CMK (cell line): ENCODE measurements around the gene FBXO34.
"Not testable (repeated sequence)": the region's sequence is repeated elsewhere in the genome, so short reads cannot be mapped to it uniquely, and the experiment has no call there.

Experiments
- DNase-seq: peaks from one replicate; pipeline ENCODE4 v3.0.0-alpha.2; 2010; ENCODE audit warnings: low read depth

The FBXO34 gene

DNA sequence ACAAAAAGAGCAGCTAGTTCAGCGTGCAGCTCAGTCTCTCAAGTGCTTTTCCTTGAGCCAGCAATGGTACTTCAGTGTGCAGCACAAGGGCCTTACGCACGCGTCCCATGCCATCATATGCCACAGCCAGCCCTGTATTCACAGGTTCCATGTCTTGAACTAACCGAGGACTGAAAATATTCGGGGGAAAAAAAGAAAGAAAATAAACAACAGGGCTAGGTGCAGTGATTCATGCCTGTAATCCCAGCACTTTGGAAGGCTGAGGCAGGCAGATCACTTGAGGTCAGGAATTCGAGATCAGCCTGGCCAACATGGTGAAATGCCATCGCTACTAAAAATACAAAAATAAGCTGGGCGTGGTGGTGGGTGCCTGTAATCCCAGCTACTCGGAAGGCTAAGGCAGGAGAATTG lies 111.8 kb downstream of the FBXO34 start:
- DNase-seq = not testable (repeated sequence)

DNA sequence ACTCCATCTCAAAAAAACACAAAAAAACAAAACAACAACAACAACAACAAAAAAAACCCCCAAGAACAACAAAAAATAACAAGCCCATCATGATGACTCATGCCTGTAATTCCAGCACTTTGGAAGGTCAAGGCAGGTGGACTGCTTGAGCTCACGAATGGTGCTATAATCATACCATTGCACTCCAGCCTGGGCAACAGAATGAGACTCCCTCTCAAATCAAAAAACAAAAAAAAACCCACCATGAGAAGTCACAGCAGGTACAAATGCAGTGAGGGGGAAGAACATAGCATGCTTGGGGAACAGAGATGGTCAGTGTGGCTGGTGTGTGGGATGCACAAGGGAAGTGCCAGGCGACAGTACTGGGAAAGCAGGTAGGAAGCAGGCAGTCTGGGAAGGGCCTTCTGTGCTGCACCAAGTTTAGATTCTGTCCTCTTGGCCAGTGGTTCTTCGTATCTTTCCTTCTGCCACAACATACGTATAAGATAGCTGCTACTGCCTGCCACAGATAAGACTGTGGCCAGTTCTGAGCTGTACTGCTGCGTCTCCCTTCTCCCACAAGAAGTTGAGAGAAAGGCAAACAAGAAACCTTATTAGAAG lies 112.4 kb downstream of the FBXO34 start:
- DNase-seq = peak; percentile 88

DNA sequence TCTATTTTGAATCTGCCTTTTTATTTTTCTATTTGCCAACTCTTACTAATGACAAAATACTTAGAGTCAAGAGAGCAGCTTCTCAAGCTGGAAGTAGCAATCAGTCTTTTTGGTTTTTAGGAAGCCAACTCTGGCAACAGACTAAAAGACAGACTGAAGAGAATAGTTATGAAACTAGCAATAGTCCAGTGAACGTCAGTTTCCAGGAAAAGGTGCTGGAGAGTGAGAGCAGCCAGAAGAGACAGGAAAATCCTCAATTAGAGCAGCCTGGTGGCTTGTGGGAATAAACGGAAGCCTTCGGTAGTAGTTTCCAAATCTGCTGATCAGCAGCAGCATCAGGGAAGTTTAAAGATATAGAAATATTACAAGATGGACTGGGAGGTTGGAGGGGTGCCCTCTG lies 113.3 kb downstream of the FBXO34 start:
- DNase-seq = peak; percentile 22

- no peak for DNase-seq
These were observed 115.0 kb downstream of the FBXO34 start for GRCh38 chr14:55386037-55386808.

DNA sequence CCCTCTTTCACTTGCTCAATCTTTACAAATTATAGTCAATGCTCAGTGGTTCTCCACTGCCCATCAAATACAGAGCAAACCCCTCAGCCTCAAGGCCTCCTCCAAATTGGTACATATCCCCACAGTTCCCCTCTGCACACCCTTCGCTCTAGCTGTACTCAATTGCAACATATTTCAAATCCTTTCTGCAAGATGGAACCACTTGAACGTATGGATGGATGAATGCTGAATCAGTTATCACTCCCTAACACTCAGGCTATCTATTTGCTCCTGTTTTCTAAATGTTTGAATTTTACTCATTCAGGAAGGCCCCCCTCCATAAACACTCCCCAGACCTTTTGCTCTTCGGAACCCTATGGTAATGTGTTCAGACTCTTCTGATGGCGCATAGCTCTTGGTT lies 115.9 kb downstream of the FBXO34 start:
- DNase-seq = no peak

- DNase-seq = no peak
These were observed 116.9 kb downstream of the FBXO34 start for GRCh38 chr14:55388160-55388559.

DNA sequence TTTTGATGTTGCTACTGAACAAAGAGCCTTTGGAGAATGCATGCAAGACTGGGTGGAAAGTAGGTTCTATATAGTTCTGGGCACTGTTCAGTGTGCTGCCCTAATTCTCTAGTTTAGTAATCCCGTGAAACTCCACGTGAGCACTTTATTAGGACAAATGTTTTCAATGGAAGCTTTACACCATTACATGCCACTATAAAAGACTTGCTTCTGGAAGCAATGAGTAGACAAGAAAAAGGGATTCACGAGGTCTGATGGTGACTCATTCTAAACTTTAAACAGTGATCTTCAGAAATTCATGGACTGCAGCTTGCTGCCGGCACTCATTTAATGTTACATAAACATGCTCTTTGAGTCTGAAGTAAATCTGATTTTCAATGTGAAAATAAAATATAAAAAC lies 118.1 kb downstream of the FBXO34 start:
- DNase-seq = no peak

GRCh38 chr14:55398679-55399078 lies 127.5 kb downstream of the FBXO34 start:
- DNase-seq = no peak

GRCh38 chr14:55399183-55399582 lies 128.0 kb downstream of the FBXO34 start:
- no peak for DNase-seq

DNA sequence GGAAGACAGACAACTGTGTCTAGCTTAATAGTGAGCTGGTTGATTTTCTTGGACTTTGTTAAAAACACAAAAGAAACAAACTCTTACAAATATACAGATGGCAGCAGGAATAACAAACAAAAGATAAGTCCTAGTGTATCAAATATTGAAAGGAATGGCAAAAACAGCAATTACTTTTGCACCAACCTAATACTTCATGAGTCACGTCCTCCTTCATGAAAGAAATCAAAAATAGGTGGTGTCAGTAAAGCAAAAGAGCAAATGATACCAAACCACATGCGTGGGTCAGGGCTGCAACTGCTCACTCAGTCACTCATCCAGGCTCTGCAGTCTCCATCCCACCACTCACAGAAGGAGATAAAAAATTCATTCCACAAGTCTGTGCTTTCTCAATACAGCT lies 128.6 kb downstream of the FBXO34 start:
- DNase-seq = no peak

- DNase-seq = no peak
These were observed 130.5 kb downstream of the FBXO34 start for GRCh38 chr14:55401751-55402150.
